Fibroblast of lung (primary cell): Measurements from ENCODE around the gene UPB1. TPM values are rescaled to one million over a fixed set of nuclear protein-coding genes. Genes with fewer than 3 reads are reported as not detected.

Experiments
- DNase-seq, 2 donors: peaks; one replicate each; pipeline versions ENCODE4 v3.0.0 to v3.0.0-alpha.2; 2010; ENCODE audit warnings: low read depth in 2 of 2
- H2AFZ ChIP-seq: 2 replicates; pipeline ENCODE4 v1.5.1; 2012; ENCODE audit warnings: low read length, control low read depth, inconsistent platforms
- H3K27ac ChIP-seq: 2 replicates; pipeline ENCODE4 v1.5.1; 2011; ENCODE audit warnings: low read length, control low read depth; ENCODE audit not compliant: insufficient read depth
- H3K27me3 ChIP-seq: 2 replicates; pipeline ENCODE4 v1.5.1; 2011; ENCODE audit warnings: mild to moderate bottlenecking, low read length; ENCODE audit not compliant: control insufficient read depth, insufficient read depth
- H3K36me3 ChIP-seq: 2 replicates; pipeline ENCODE4 v1.5.1; 2011; ENCODE audit warnings: low read length; ENCODE audit not compliant: control insufficient read depth, insufficient read depth
- H3K4me1 ChIP-seq: 2 replicates; pipeline ENCODE4 v1.5.1; 2011; ENCODE audit warnings: low read length; ENCODE audit not compliant: control insufficient read depth, insufficient read depth; ENCODE audit errors: extremely low read depth
- H3K4me2 ChIP-seq: 2 replicates; pipeline ENCODE4 v1.5.1; 2011; ENCODE audit warnings: low read length, control low read depth; ENCODE audit not compliant: insufficient read depth; ENCODE audit errors: extremely low read depth
- H3K4me3 ChIP-seq, 4 experiments: fragments of 200-600 bp in 1 of 4; sonication (generic) in 1 of 4; replicated peaks in 1 of 4; 2 replicates each; pipeline ENCODE4 v1.5.1; 2011 to 2016; ENCODE audit warnings: low read length in 4 of 4, low read depth in 3 of 4, mild to moderate bottlenecking in 3 of 4, control low read depth in 2 of 4, inconsistent platforms in 1 of 4, mixed read lengths in 1 of 4; ENCODE audit not compliant: insufficient read depth in 1 of 4; ENCODE audit errors: control extremely low read depth in 1 of 4
- H3K79me2 ChIP-seq: 2 replicates; pipeline ENCODE4 v1.5.1; 2012; ENCODE audit warnings: mild to moderate bottlenecking, low read length, inconsistent platforms; ENCODE audit not compliant: control insufficient read depth, insufficient read depth
- H3K9ac ChIP-seq: 2 replicates; pipeline ENCODE4 v1.5.1; 2011; ENCODE audit warnings: mild to moderate bottlenecking, low read length, control low read depth; ENCODE audit not compliant: insufficient read depth
- H3K9me3 ChIP-seq: 2 replicates; pipeline ENCODE4 v1.5.1; 2012; ENCODE audit warnings: low read depth, low read length; ENCODE audit not compliant: control insufficient read depth, insufficient read depth
- H4K20me1 ChIP-seq: 2 replicates; pipeline ENCODE4 v1.5.1; 2011; ENCODE audit warnings: low read length; ENCODE audit not compliant: control insufficient read depth, insufficient read depth; ENCODE audit errors: extremely low read depth
- CTCF ChIP-seq, 2 donors: IDR thresholded peaks in 1 of 2; conservative IDR thresholded peaks in 1 of 2; 1 replicate in 1 of 2; 2 replicates in 1 of 2; pipeline ENCODE4 v1.5.1; 2011 to 2012; ENCODE audit warnings: low read length in 2 of 2, control low read depth in 1 of 2, inconsistent platforms in 1 of 2, low read depth in 1 of 2, mild to moderate bottlenecking in 1 of 2
- EZH2 ChIP-seq: IDR thresholded peaks from 2 replicates; pipeline ENCODE4 v1.5.1; 2012; ENCODE audit warnings: low read length, control low read depth, mild to moderate bottlenecking; ENCODE audit errors: missing control alignments
- polyA plus RNA-seq, 2 donors: library from polyadenylated mRNA; depleted of rRNA in 1 of 2; stranded (reverse) in 1 of 2; unstranded in 1 of 2; fragments of >200 nt; gene quantifications; 2 replicates each; pipeline ENCODE4 v1.2.1, GENCODE V29; 2011 to 2012; ENCODE audit warnings: missing spikeins in 1 of 2
- total RNA-seq: library from RNA; depleted of rRNA; stranded (reverse); fragments of >200 nt; gene quantifications from 2 replicates; pipeline ENCODE4 v1.2.1, GENCODE V29; 2014

UPB1 gene
- total and polyA plus RNA-seq, 2 donors (not counting 1 experiment from before 2014, with no cell fraction given) = 0.05 TPM; not detected in 1

- peaks cover under 1% of the 10 kb centered on the region for H3K27me3 ChIP-seq
- no peak overlapping the region for H3K4me2 ChIP-seq
- no peak overlapping the region for H3K4me3 ChIP-seq
- no peak overlapping the region for H3K9ac ChIP-seq
- TF ChIP-seq CTCF (conservative IDR thresholded peaks at IDR 0.05 in 1 of 2, IDR thresholded peaks at IDR 0.05 in 1 of 2; ENCODE audit: low read depth in 1 of 2, low read length in 2 of 2) (no peak), EZH2 (no peak)
- no peaks in the 10 kb centered on the region for H4K20me1 ChIP-seq
- no peaks in the 10 kb centered on the region for H3K9me3 ChIP-seq
- no peaks in the 10 kb centered on the region for H3K4me1 ChIP-seq
- H3K36me3 ChIP-seq = no peaks in the 10 kb centered on the region
- no peak for DNase-seq
- H3K27ac ChIP-seq = no peak overlapping the region
- H2AFZ ChIP-seq = no peak overlapping the region
- H3K79me2 ChIP-seq = no peaks in the 10 kb centered on the region
These were observed 40.1 kb upstream of the UPB1 start for GRCh38 chr22:24455039-24455438.

- TF ChIP-seq EZH2 (no peak), CTCF (conservative IDR thresholded peaks at IDR 0.05 in 1 of 2, IDR thresholded peaks at IDR 0.05 in 1 of 2; ENCODE audit: low read depth in 1 of 2, low read length in 2 of 2) (no peak)
- H3K4me3 ChIP-seq = no peak overlapping the region
- no peak for DNase-seq
These were observed 39.2 kb upstream of the UPB1 start for GRCh38 chr22:24455751-24456426.

GRCh38 chr22:24457894-24458420 is 37.2 kb upstream of the UPB1 start:
- TF ChIP-seq EZH2 = no peak
- DNase-seq = no peak
- Histone ChIP-seq H3K27me3 (no peaks in the 10 kb centered on the region), H3K36me3 (no peaks in the 10 kb centered on the region), H2AFZ (no peak overlapping the region), H3K9me3 (no peaks in the 10 kb centered on the region), H3K27ac (no peak overlapping the region), H3K79me2 (no peaks in the 10 kb centered on the region), H4K20me1 (no peaks in the 10 kb centered on the region), H3K4me2 (no peak overlapping the region), H3K9ac (no peak overlapping the region), H3K4me1 (no peaks in the 10 kb centered on the region), H3K4me3 (no peak overlapping the region)

More at GRCh38 chr22:24455751-24456426, 39.2 kb upstream of the UPB1 start:
- H3K4me2 ChIP-seq = no peak overlapping the region
- H3K27ac ChIP-seq = no peak overlapping the region
- no peaks in the 10 kb centered on the region for H3K36me3 ChIP-seq
- H3K79me2 ChIP-seq = no peaks in the 10 kb centered on the region
- no peaks in the 10 kb centered on the region for H4K20me1 ChIP-seq
- H3K9me3 ChIP-seq = no peaks in the 10 kb centered on the region
- no peak overlapping the region for H2AFZ ChIP-seq
- H3K27me3 ChIP-seq = no peaks in the 10 kb centered on the region
- H3K9ac ChIP-seq = no peak overlapping the region
- no peaks in the 10 kb centered on the region for H3K4me1 ChIP-seq
